Small intestine (tissue), 7 donors: ENCODE data around the gene SHROOM3. TPM values are rescaled to one million over a fixed set of nuclear protein-coding genes. Genes with fewer than 3 reads are reported as not detected.
A peak's percentile ranks its signal among the peaks of the same experiment; 100 is the strongest.

ENCODE experiments used
- DNase-seq, 2 donors: peaks; one replicate each; pipeline versions ENCODE4 v3.0.0 to v3.0.0-alpha.2; 2013
- FAIRE-seq: peaks from 2 replicates; lab custom pipeline; 2012; peaks lifted over from hg19 to GRCh38; lab: Jason Lieb, UNC
- H3K27ac ChIP-seq, 3 donors: one replicate each; pipeline ENCODE4 v1.5.1; 2013; ENCODE audit warnings: low read length in 2 of 3, mild to moderate bottlenecking in 2 of 3, control low read depth in 1 of 3, inconsistent platforms in 1 of 3, low read depth in 1 of 3, moderate library complexity in 1 of 3
- H3K27me3 ChIP-seq, 3 donors: one replicate each; pipeline ENCODE4 v1.6.1; 2013; ENCODE audit warnings: low read length in 3 of 3, inconsistent platforms in 1 of 3; ENCODE audit not compliant: control insufficient read depth in 3 of 3, insufficient read depth in 3 of 3
- H3K36me3 ChIP-seq, 3 donors: one replicate each; pipeline ENCODE4 v1.6.1; 2013; ENCODE audit warnings: low read length in 3 of 3, inconsistent platforms in 1 of 3, low read depth in 1 of 3, mild to moderate bottlenecking in 1 of 3, moderate library complexity in 1 of 3; ENCODE audit not compliant: control insufficient read depth in 3 of 3, insufficient read depth in 2 of 3
- H3K4me1 ChIP-seq, 3 donors: one replicate each; pipeline ENCODE4 v1.6.1; 2013; ENCODE audit warnings: low read length in 2 of 3, inconsistent platforms in 1 of 3, low read depth in 1 of 3, mild to moderate bottlenecking in 1 of 3, moderate library complexity in 1 of 3; ENCODE audit not compliant: control insufficient read depth in 3 of 3, insufficient read depth in 2 of 3
- H3K4me3 ChIP-seq, 3 donors: one replicate each; pipeline ENCODE4 v1.5.1; 2013; ENCODE audit warnings: low read length in 3 of 3, control low read depth in 1 of 3, inconsistent platforms in 1 of 3, low read depth in 1 of 3, mild to moderate bottlenecking in 1 of 3, moderate library complexity in 1 of 3
- H3K9me3 ChIP-seq, 2 donors: one replicate each; pipeline ENCODE4 v1.6.1; 2013; ENCODE audit warnings: low read depth in 1 of 2, low read length in 1 of 2; ENCODE audit not compliant: control insufficient read depth in 2 of 2, insufficient read depth in 1 of 2
- WGBS, 3 donors: extraction: QIAGEN DNeasy Blood & Tissue Kit; methylation state at CpG; one replicate each; pipeline ENCODE4 v1.1.7; 2013; 5-methylcytosine and 5-hydroxymethylcytosine counted together
- polyA plus RNA-seq, 4 donors: library from polyadenylated mRNA; stranded (reverse) in 3 of 4; unstranded in 1 of 4; fragments of 200-250 nt in 3 of 4; fragments of 120-200 nt in 1 of 4; gene quantifications; one replicate each; pipeline versions ENCODE4 v1.2.1 to v1.2.3, GENCODE V29; 2013
- donor health status: healthy with polysubstance abuse.
- donor health status: control.
- donor health status: control.
- donor health status: Bipolar disorder and iron deficiency.
- donor health status: healthy.

Gene SHROOM3
- polyA plus RNA-seq, 4 donors = 21.6 to 52.5 (median 27.8) TPM

DNA sequence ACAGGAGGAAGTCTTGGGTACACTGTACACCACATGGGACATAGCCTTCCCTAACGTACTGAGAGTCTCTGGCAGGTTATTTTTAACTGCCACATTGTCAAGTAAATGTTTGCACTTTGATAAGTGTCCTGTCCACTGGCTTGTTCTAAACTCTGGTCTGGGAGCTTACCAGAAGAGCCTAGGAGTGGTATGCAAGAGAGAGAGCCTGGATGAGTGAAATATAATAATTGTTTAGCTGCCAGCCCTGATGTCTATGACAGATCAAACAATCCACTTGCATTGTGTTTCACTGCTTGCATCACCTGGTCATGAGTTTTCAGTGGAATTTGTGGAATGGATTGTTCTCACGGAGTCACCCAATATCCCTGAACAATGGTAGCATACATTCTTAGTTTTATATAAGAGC is 91.6 kb downstream of the SHROOM3 start:
- Histone ChIP-seq H3K27me3 (no peaks in the 10 kb centered on the region), H3K4me3 (no peak overlapping the region), H3K27ac (peak overlapping the region in 1 of 3 donors; percentile 66), H3K9me3 (no peaks in the 10 kb centered on the region), H3K36me3 (no peaks in the 10 kb centered on the region), H3K4me1 (peaks cover 0 to 17% (median 1%) of the 10 kb centered on the region in 3 donors)
- peak; percentile 54 to 59 for DNase-seq
- FAIRE-seq = no peak
- 17 to 32% (median 28%) methylated on average over 2 of the region's 2 CpGs for WGBS, 3 donors

DNA sequence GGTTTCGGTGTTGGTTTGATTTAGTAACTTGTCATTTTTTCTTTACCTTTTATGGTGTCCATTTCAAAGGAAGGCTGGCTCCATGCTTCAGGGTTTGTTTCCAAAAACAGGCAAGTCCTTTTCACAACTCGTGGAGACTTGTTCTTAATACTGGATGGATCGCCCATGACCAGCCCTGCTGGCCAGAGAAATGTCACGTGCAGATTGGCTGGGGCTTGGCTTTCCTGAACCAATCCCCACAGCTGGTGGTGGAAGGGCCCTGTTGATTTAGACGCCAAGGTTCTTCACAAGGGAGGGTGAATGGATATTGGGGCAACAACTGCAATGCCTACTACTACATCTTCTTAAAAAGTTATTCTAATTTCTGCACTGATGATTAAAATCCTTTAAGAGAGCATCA is 92.6 kb downstream of the SHROOM3 start:
- no peaks in the 10 kb centered on the region for H3K27me3 ChIP-seq
- 85 to 90% (median 87%) methylated on average over 5 of the region's 5 CpGs for WGBS, 3 donors
- no peak for FAIRE-seq
- peaks cover 0 to 17% (median 1%) of the 10 kb centered on the region in 3 donors for H3K4me1 ChIP-seq
- no peaks in the 10 kb centered on the region for H3K9me3 ChIP-seq
- H3K36me3 ChIP-seq = no peaks in the 10 kb centered on the region
- H3K4me3 ChIP-seq = no peak overlapping the region
- no peak for DNase-seq
- no peak overlapping the region for H3K27ac ChIP-seq

DNA sequence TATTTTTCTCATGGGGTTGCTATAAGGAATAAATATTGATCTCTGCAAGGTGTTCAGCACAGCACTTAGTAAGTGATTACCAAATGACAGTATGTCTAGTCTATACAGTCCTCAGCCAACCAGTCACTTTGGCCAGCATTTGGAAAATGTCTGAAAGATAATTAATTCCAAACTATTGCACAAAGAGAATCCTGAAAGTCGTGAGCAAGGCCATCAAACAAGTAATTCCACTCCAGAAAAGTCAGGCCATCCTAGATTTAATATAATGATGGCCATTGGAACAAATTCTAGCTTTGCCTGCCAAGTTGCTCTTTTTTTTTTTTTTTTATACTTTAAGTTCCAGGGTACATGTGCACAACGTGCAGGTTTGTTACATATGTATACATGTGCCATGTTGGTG is 96.6 kb downstream of the SHROOM3 start:
- no peaks in the 10 kb centered on the region for H3K36me3 ChIP-seq
- 40 to 61% (median 40%) methylated on average over 2 of the region's 2 CpGs for WGBS, 3 donors
- FAIRE-seq = no peak
- H3K4me1 ChIP-seq = peaks cover 0 to 4% (median under 1%) of the 10 kb centered on the region in 3 donors
- H3K27me3 ChIP-seq = peaks cover 0 to 2% (median 0%) of the 10 kb centered on the region in 3 donors
- no peak for DNase-seq
- H3K9me3 ChIP-seq = no peaks in the 10 kb centered on the region
- no peak overlapping the region for H3K4me3 ChIP-seq
- no peak overlapping the region for H3K27ac ChIP-seq

DNA sequence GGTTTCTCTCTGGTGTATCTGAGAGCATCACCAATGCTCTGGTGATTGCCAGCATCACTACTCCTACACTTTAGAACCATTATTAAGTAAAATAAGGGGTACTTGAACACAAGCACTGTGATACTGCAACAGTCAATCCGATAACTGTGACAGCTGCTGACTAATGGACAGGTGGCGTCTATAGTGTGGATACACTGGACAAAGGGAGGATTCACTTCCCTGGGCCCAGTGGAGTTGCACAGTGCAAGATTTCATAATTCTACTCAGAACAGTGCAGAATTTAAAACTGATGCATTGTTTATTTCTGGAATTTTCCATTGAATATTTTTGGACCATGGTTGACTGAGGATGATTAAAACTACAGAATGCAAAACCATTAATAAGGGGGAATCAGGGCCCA is 97.8 kb downstream of the SHROOM3 start:
- no peak for DNase-seq
- Histone ChIP-seq H3K9me3 (no peaks in the 10 kb centered on the region), H3K27ac (no peak overlapping the region), H3K27me3 (peaks cover 0 to 2% (median 0%) of the 10 kb centered on the region in 3 donors), H3K4me1 (no peaks in the 10 kb centered on the region), H3K4me3 (no peak overlapping the region), H3K36me3 (no peaks in the 10 kb centered on the region)
- 65 to 75% (median 72%) methylated on average over 2 of the region's 2 CpGs for WGBS, 3 donors
- no peak for FAIRE-seq

DNA sequence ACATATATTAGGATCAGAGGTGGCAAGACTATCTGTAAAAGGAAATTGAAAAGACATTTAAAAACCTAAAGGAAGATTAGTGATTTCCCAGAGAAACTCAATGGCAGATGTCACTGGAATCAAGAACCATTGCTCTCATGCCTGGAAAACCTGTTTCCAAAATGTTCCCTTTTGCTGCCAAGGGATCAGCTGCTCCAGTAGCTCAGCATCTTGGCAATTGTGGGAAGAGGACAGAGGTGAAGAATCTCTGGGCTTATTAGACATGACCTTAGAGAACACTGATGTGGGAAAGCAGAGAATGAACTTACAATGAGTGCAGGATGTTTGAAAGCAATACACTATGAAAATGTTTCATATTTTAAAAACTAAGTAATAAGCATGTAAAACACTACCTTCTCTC is 98.3 kb downstream of the SHROOM3 start:
- no peak overlapping the region for H3K4me3 ChIP-seq
- H3K27me3 ChIP-seq = peaks cover 0 to 2% (median 0%) of the 10 kb centered on the region in 3 donors
- H3K9me3 ChIP-seq = no peaks in the 10 kb centered on the region
- no peak for FAIRE-seq
- no peaks in the 10 kb centered on the region for H3K36me3 ChIP-seq
- H3K4me1 ChIP-seq = no peaks in the 10 kb centered on the region
- DNase-seq = no peak
- H3K27ac ChIP-seq = no peak overlapping the region

DNA sequence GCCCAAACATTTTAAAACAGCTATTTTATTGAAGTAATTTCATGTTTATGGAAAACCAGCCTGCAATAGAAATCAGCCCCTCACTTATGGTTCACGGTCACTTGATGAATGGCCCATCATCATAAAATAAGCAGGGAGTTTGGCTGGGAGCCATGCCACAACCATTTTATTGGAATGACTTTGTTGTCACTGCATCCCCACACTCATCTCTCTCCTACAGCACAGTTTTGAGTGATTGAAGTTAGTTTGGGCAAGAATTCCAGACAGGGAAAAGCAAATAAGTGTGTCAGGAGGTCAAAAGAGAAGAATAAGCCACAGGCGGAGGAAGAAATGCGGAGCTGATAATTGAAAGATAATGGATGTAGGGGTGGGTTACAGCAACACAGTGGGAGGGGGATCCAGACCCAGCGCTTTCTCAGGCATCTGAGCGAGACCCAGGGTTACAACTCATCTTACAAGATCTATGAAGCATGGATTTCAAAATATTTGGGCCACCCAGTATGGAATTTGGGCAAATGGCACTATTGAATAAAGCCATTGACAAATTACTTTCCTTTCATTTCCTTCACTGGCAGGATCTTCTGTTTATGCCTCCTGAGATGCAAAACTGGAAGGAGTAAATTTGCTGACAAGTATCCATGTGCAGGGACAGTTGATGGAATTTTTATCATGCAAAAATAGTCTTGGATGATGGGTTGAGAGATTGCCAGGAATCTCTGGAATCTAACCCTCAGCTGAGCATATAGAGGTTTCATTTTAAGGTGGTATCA is 100.8 kb downstream of the SHROOM3 start:
- FAIRE-seq = no peak
- 80 to 89% (median 83%) methylated on average over 5 of the region's 5 CpGs for WGBS, 3 donors
- Histone ChIP-seq H3K27ac (no peak overlapping the region), H3K4me1 (peaks cover 0 to 6% (median 0%) of the 10 kb centered on the region in 3 donors), H3K4me3 (no peak overlapping the region), H3K36me3 (no peaks in the 10 kb centered on the region), H3K9me3 (no peaks in the 10 kb centered on the region), H3K27me3 (peaks cover 0 to 2% (median 0%) of the 10 kb centered on the region in 3 donors)
- DNase-seq = no peak

DNA sequence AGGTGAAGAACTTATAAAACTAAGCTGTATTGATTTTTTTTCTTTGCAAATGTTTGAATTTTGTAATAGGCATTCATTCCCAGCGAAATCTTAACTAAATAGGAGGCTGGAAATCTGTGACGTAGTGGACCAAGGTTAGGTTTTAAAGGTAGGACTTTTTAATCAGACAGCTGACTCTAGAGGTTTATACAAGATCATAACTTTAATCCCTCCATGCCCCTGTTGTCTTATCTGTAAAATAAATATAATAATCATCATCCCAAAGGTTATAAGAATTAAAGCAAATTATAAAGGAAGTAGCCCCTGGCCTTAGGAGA is 101.3 kb downstream of the SHROOM3 start:
- Histone ChIP-seq H3K27me3 (peaks cover 0 to 2% (median 0%) of the 10 kb centered on the region in 3 donors), H3K27ac (no peak overlapping the region), H3K9me3 (no peaks in the 10 kb centered on the region), H3K36me3 (no peaks in the 10 kb centered on the region), H3K4me1 (peaks cover 0 to 6% (median 0%) of the 10 kb centered on the region in 3 donors), H3K4me3 (no peak overlapping the region)
- 65 to 77% (median 75%) methylated on average over 2 of the region's 2 CpGs for WGBS, 3 donors
- DNase-seq (no peak), FAIRE-seq (no peak)

DNA sequence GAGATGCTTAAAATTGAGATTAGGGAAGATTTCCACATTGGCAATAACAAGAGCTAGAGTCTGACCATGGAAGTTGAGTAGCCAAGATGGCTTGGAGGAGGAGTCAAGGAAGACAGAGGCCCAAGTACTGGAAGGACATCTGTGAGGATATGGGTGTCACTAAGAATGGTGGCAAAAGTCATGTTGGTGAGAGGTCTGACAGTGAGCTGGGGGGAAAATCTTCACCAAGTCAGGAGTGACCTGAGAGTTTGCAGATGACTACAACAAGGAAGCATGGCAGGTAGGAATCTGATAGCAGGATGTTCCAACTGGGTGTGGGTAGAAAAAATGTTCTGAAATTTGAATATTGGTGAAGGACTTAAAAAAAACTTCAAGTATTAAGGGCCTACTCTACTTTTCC is 103.3 kb downstream of the SHROOM3 start:
- no peak for FAIRE-seq
- DNase-seq = no peak
- Histone ChIP-seq H3K36me3 (no peaks in the 10 kb centered on the region), H3K4me1 (peaks cover 0 to 6% (median 0%) of the 10 kb centered on the region in 3 donors), H3K4me3 (no peak overlapping the region), H3K9me3 (no peaks in the 10 kb centered on the region), H3K27ac (no peak overlapping the region), H3K27me3 (peaks cover 0 to 2% (median 0%) of the 10 kb centered on the region in 3 donors)

DNA sequence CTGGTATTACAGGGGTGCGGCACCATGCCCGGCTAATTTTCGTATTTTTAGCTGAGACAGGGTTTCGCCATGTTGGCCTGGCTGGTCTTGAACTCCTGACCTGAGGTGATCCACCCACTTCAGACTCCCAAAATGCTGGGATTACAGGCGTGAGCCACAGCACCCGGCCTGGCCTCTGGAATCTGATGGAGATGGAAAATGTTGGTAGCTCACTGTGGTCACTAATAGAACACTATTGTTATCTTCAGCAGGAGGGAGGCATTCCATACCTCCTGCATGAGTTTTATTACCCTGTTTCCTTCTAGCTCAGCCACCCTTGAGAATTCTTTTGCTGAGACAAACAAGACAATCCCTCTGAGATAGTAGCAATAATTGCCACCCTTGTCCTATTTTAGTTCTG is 105.0 kb downstream of the SHROOM3 start:
- peak overlapping the region in 1 of 3 donors; percentile 17 for H3K27ac ChIP-seq
- H3K9me3 ChIP-seq = no peaks in the 10 kb centered on the region
- H3K36me3 ChIP-seq = no peaks in the 10 kb centered on the region
- H3K4me1 ChIP-seq = peaks cover 0 to 6% (median 0%) of the 10 kb centered on the region in 3 donors
- FAIRE-seq (no peak), DNase-seq (peak in 1 of 2 donors; percentile 33)
- H3K4me3 ChIP-seq = no peak overlapping the region
- 84 to 87% (median 85%) methylated on average over 6 of the region's 6 CpGs for WGBS, 3 donors
- no peaks in the 10 kb centered on the region for H3K27me3 ChIP-seq
